HAP-1 (cell line): ENCODE measurements around the gene IPO4.
"Not testable (repeated sequence)": the region's sequence is repeated elsewhere in the genome, so short reads cannot be mapped to it uniquely, and the experiment has no call there.

Experiments used
- DNase-seq, 2 experiments: peaks; one replicate each; pipeline ENCODE4 v3.0.0-alpha.2; 2016 to 2020; ENCODE audit warnings: low spot score in 2 of 2
- H3K27me3 ChIP-seq: fragments of 250-450 bp; sonication (Bioruptor Pico); 2 replicates; pipeline ENCODE4 v1.5.1; 2020; ENCODE audit warnings: low read depth, mild to moderate bottlenecking, moderate library complexity
- H3K36me3 ChIP-seq: fragments of 250-450 bp; sonication (Bioruptor Pico); replicated peaks from 2 replicates; pipeline ENCODE4 v1.5.1; 2020; ENCODE audit warnings: mild to moderate bottlenecking
- H3K4me1 ChIP-seq: fragments of 250-450 bp; sonication (Bioruptor Pico); 2 replicates; pipeline ENCODE4 v1.5.1; 2020; ENCODE audit warnings: mild to moderate bottlenecking
- H3K4me3 ChIP-seq: fragments of 250-450 bp; sonication (Bioruptor Pico); 2 replicates; pipeline ENCODE4 v1.5.1; 2020; ENCODE audit warnings: mild to moderate bottlenecking, moderate library complexity
- H3K9me3 ChIP-seq: fragments of 250-450 bp; sonication (Bioruptor Pico); 2 replicates; pipeline ENCODE4 v1.5.1; 2020; ENCODE audit warnings: mild to moderate bottlenecking, moderate library complexity
- in situ Hi-C: fragments of 300-500 bp; cut with MboI; formaldehyde crosslinking; loops from 3 replicates; pipeline ENCODE4 v1.14.3; 2020; ENCODE audit warnings: low sequenced_read_pairs, inconsistent platforms, mixed read lengths

The IPO4 gene

GRCh38 chr14:24206260-24207103 is 17.9 kb upstream of the IPO4 start:
- DNase-seq, result no peak
- Histone ChIP-seq H3K9me3 (no peaks in the 10 kb centered on the region), H3K36me3 (peaks cover 53% of the 10 kb centered on the region), H3K27me3 (no peaks in the 10 kb centered on the region), H3K4me3 (no peak overlapping the region), H3K4me1 (peaks cover 6% of the 10 kb centered on the region; the same call in 1 of the 2 replicates)
- in situ Hi-C loops, result no loop called here

- Histone ChIP-seq H3K9me3 (no peaks in the 10 kb centered on the region), H3K4me3 (no peak overlapping the region), H3K4me1 (peaks cover 6% of the 10 kb centered on the region; the same call in 1 of the 2 replicates), H3K36me3 (peaks cover 38% of the 10 kb centered on the region), H3K27me3 (no peaks in the 10 kb centered on the region)
- no peak for DNase-seq
- in situ Hi-C loops, result no loop called here
Measured at GRCh38 chr14:24204163-24205146, 15.8 kb upstream of the IPO4 start.

GRCh38 chr14:24203249-24203886 is 14.8 kb upstream of the IPO4 start:
- H3K4me3 ChIP-seq, DNase-seq, H3K4me1 ChIP-seq, H3K9me3 ChIP-seq, H3K27me3 ChIP-seq, in situ Hi-C loops: not testable (repeated sequence)
- peaks cover 35% of the 10 kb centered on the region for H3K36me3 ChIP-seq

- H3K4me1 ChIP-seq, H3K27me3 ChIP-seq, in situ Hi-C loops, DNase-seq, H3K4me3 ChIP-seq, H3K9me3 ChIP-seq: not testable (repeated sequence)
- peaks cover 30% of the 10 kb centered on the region for H3K36me3 ChIP-seq
Measured at GRCh38 chr14:24202538-24202937, 13.9 kb upstream of the IPO4 start.

GRCh38 chr14:24198814-24199524 is 10.4 kb upstream of the IPO4 start:
- Histone ChIP-seq H3K27me3 (no peaks in the 10 kb centered on the region), H3K4me3 (no peak overlapping the region), H3K4me1 (peaks cover 12% of the 10 kb centered on the region), H3K9me3 (no peaks in the 10 kb centered on the region), H3K36me3 (peaks cover 12% of the 10 kb centered on the region)
- in situ Hi-C loops, result no loop called here
- DNase-seq, result no peak

GRCh38 chr14:24197056-24197450 is 8.4 kb upstream of the IPO4 start:
- no peak overlapping the region for H3K4me3 ChIP-seq
- in situ Hi-C loops, result no loop called here

GRCh38 chr14:24196071-24197055 is 7.7 kb upstream of the IPO4 start:
- no peaks in the 10 kb centered on the region for H3K9me3 ChIP-seq
- DNase-seq, result peak in 1 of 2 experiments; percentile 38
- peaks cover 15% of the 10 kb centered on the region for H3K36me3 ChIP-seq
- H3K4me3 ChIP-seq, result peak overlapping the region; percentile 60
- peaks cover 6% of the 10 kb centered on the region for H3K4me1 ChIP-seq
- H3K27me3 ChIP-seq, result no peaks in the 10 kb centered on the region
- in situ Hi-C loops, result no loop called here

More at GRCh38 chr14:24197056-24197450, 8.4 kb upstream of the IPO4 start:
- Histone ChIP-seq H3K9me3 (no peaks in the 10 kb centered on the region), H3K36me3 (peaks cover 21% of the 10 kb centered on the region), H3K27me3 (no peaks in the 10 kb centered on the region), H3K4me1 (peaks cover 6% of the 10 kb centered on the region)
- no peak for DNase-seq

- peak; percentile 73 to 91 for DNase-seq
- peaks cover 15% of the 10 kb centered on the region for H3K36me3 ChIP-seq
- H3K27me3 ChIP-seq, result no peaks in the 10 kb centered on the region
- no peaks in the 10 kb centered on the region for H3K9me3 ChIP-seq
- in situ Hi-C loops, result no loop called here
- H3K4me3 ChIP-seq, result peak within 1 kb of the TSS; percentile 60
- peaks cover 6% of the 10 kb centered on the region for H3K4me1 ChIP-seq
Measured at GRCh38 chr14:24195186-24196070, 6.8 kb upstream of the IPO4 start, which contains the start of gene TM9SF1. TSS of gene TM9SF1 (minus strand) at chr14:24195441. CDS start at chr14:24195019, 422 bp downstream.

- peaks cover 6% of the 10 kb centered on the region for H3K4me1 ChIP-seq
- in situ Hi-C loops, result no loop called here
Measured at GRCh38 chr14:24194873-24195185, 6.2 kb upstream of the IPO4 start.

GRCh38 chr14:24194186-24194872 is 5.7 kb upstream of the IPO4 start:
- H3K4me1 ChIP-seq, result peaks cover 6% of the 10 kb centered on the region

More at GRCh38 chr14:24194873-24195185, 6.2 kb upstream of the IPO4 start:
- peaks cover 15% of the 10 kb centered on the region for H3K36me3 ChIP-seq
- DNase-seq, result no peak
- peak overlapping the region; percentile 60 for H3K4me3 ChIP-seq
- H3K9me3 ChIP-seq, result no peaks in the 10 kb centered on the region
- no peaks in the 10 kb centered on the region for H3K27me3 ChIP-seq

GRCh38 chr14:24192933-24193332 is 4.3 kb upstream of the IPO4 start:
- Histone ChIP-seq H3K4me1 (peaks cover 11% of the 10 kb centered on the region), H3K9me3 (no peaks in the 10 kb centered on the region), H3K36me3 (peaks cover 15% of the 10 kb centered on the region), H3K4me3 (no peak overlapping the region), H3K27me3 (no peaks in the 10 kb centered on the region)
- DNase-seq, result no peak
- in situ Hi-C loops, result no loop called here

More at GRCh38 chr14:24194186-24194872, 5.7 kb upstream of the IPO4 start:
- peak overlapping the region; percentile 60 for H3K4me3 ChIP-seq
- H3K36me3 ChIP-seq, result peaks cover 15% of the 10 kb centered on the region
- DNase-seq, result no peak
- in situ Hi-C loops, result no loop called here
- H3K9me3 ChIP-seq, result no peaks in the 10 kb centered on the region
- no peaks in the 10 kb centered on the region for H3K27me3 ChIP-seq
